IMR-90 (cell line): Measurements from ENCODE around the gene IFTAP. TPM values are rescaled to one million over a fixed set of nuclear protein-coding genes. Genes with fewer than 3 reads are reported as not detected.

ENCODE experiments used
- ATAC-seq: fragments of 200-7000 bp; cut with Tn5 transposase; 2 replicates; pipeline ENCODE4 v1.9.1; 2020; ENCODE audit warnings: low read depth, mild to moderate bottlenecking, moderate library complexity
- BruUV-seq: library from RNA; stranded (reverse); fragments of 400-500 nt; replicated peaks from 2 replicates; lab custom pipeline; 2021; lab: Mats Ljungman, UMichigan
- CTCF ChIA-PET: fragments of 300-600 bp; formaldehyde crosslinking; extraction: SDS; loops from one replicate; lab custom pipeline; 2021; ENCODE audit warnings: antibody characterized with exemption; lab: Yijun Ruan, JAX
- POLR2A ChIA-PET: fragments of 300-600 bp; sonication (Branson Sonifier 250); formaldehyde crosslinking; loops from one replicate; lab custom pipeline; 2022; ENCODE audit warnings: antibody characterized with exemption; ENCODE audit not compliant: unreplicated experiment; lab: Charles Lee
- DNase-seq: peaks from one replicate; pipeline ENCODE4 v3.0.0; 2013
- H2AFZ ChIP-seq: replicated peaks from 2 replicates; pipeline ENCODE3; 2013; ENCODE audit warnings: low read length, mild to moderate bottlenecking; ENCODE audit not compliant: poor library complexity
- H2AK5ac ChIP-seq: 2 replicates; pipeline ENCODE4 v1.6.1; 2013; ENCODE audit warnings: low read depth, low read length, inconsistent platforms
- H2AK9ac ChIP-seq: replicated peaks from 2 replicates; pipeline ENCODE3; 2013; ENCODE audit warnings: mild to moderate bottlenecking, low read depth, low read length, moderate library complexity; ENCODE audit not compliant: poor library complexity
- H2BK120ac ChIP-seq: 2 replicates; pipeline ENCODE4 v1.6.1; 2013; ENCODE audit warnings: low read depth, low read length, inconsistent platforms
- H2BK15ac ChIP-seq: 3 replicates; pipeline ENCODE4 v1.6.1; 2013; ENCODE audit warnings: low read depth, low read length, inconsistent platforms
- H2BK20ac ChIP-seq: 2 replicates; pipeline ENCODE4 v1.6.1; 2013; ENCODE audit warnings: low read depth, mild to moderate bottlenecking, inconsistent platforms, low read length, moderate library complexity
- H2BK5ac ChIP-seq: 2 replicates; pipeline ENCODE4 v1.6.1; 2013; ENCODE audit warnings: mild to moderate bottlenecking, low read depth, low read length, inconsistent platforms; ENCODE audit not compliant: poor library complexity, severe bottlenecking
- H3K14ac ChIP-seq: replicated peaks from 2 replicates; pipeline ENCODE4 v1.6.1; 2013; ENCODE audit warnings: low read depth, low read length, inconsistent platforms
- H3K18ac ChIP-seq: 2 replicates; pipeline ENCODE4 v1.6.1; 2013; ENCODE audit warnings: low read depth, low read length, control low read depth
- H3K23ac ChIP-seq: 2 replicates; pipeline ENCODE4 v1.6.1; 2013; ENCODE audit warnings: low read depth, low read length, inconsistent platforms
- H3K27ac ChIP-seq: 2 replicates; pipeline ENCODE4 v1.5.1; 2013; ENCODE audit warnings: mild to moderate bottlenecking, control low read depth, low read length; ENCODE audit not compliant: insufficient read depth
- H3K27me3 ChIP-seq: 2 replicates; pipeline ENCODE4 v1.6.1; 2013; ENCODE audit warnings: low read length; ENCODE audit not compliant: control insufficient read depth, insufficient read depth
- H3K36me3 ChIP-seq: 2 replicates; pipeline ENCODE4 v1.6.1; 2013; ENCODE audit warnings: low read length, mixed read lengths; ENCODE audit not compliant: control insufficient read depth, insufficient read depth
- H3K4ac ChIP-seq: 2 replicates; pipeline ENCODE4 v1.6.1; 2013; ENCODE audit warnings: low read depth, low read length, inconsistent platforms
- H3K4me1 ChIP-seq: 2 replicates; pipeline ENCODE4 v1.6.1; 2013; ENCODE audit warnings: low read length, mixed read lengths; ENCODE audit not compliant: control insufficient read depth, insufficient read depth
- H3K4me2 ChIP-seq: 2 replicates; pipeline ENCODE4 v1.6.1; 2013; ENCODE audit warnings: low read depth, mild to moderate bottlenecking, control low read depth, low read length, moderate library complexity
- H3K4me3 ChIP-seq: 2 replicates; pipeline ENCODE4 v1.5.1; 2013; ENCODE audit warnings: low read depth, mild to moderate bottlenecking, control low read depth, low read length, moderate library complexity; ENCODE audit not compliant: insufficient read depth
- H3K56ac ChIP-seq: 2 replicates; pipeline ENCODE4 v1.6.1; 2013; ENCODE audit warnings: low read length, inconsistent platforms; ENCODE audit not compliant: insufficient read depth; ENCODE audit errors: extremely low read depth
- H3K79me1 ChIP-seq, 2 experiments: 2 replicates each; pipeline ENCODE4 v1.6.1; 2013; ENCODE audit warnings: low read length in 2 of 2, inconsistent platforms in 1 of 2, low read depth in 1 of 2
- H3K9ac ChIP-seq: 2 replicates; pipeline ENCODE4 v1.6.1; 2013; ENCODE audit warnings: low read depth, low read length, control low read depth
- H3K9me1 ChIP-seq: 2 replicates; pipeline ENCODE4 v1.6.1; 2013; ENCODE audit warnings: low read length, inconsistent platforms; ENCODE audit not compliant: insufficient read depth
- H3K9me3 ChIP-seq: 2 replicates; pipeline ENCODE4 v1.6.1; 2013; ENCODE audit warnings: low read length; ENCODE audit not compliant: control insufficient read depth, insufficient read depth
- H4K20me1 ChIP-seq: 2 replicates; pipeline ENCODE4 v1.6.1; 2013; ENCODE audit warnings: low read length, inconsistent platforms; ENCODE audit not compliant: insufficient read depth
- H4K5ac ChIP-seq: 2 replicates; pipeline ENCODE4 v1.6.1; 2013; ENCODE audit warnings: mild to moderate bottlenecking, low read depth, low read length, control low read depth
- H4K8ac ChIP-seq, 2 experiments: 2 replicates each; pipeline ENCODE4 v1.6.1; 2013; ENCODE audit warnings: low read depth in 2 of 2, low read length in 2 of 2, control low read depth in 1 of 2, inconsistent platforms in 1 of 2
- H4K91ac ChIP-seq: 2 replicates; pipeline ENCODE4 v1.6.1; 2013; ENCODE audit warnings: low read depth, low read length, inconsistent platforms; ENCODE audit not compliant: insufficient read depth
- BHLHE40 ChIP-seq: fragments of 150-350 bp; IDR thresholded peaks from 2 replicates; pipeline ENCODE4 v1.6.1; 2016; ENCODE audit warnings: mild to moderate bottlenecking, low read depth, low read length
- CEBPB ChIP-seq: IDR thresholded peaks from 2 replicates; pipeline ENCODE4 v1.6.1; 2012; ENCODE audit warnings: low read depth, low read length, improper control_type of control experiment
- CHD1 ChIP-seq: IDR thresholded peaks from 2 replicates; pipeline ENCODE4 v1.6.1; 2012; ENCODE audit warnings: low read depth, low read length, improper control_type of control experiment
- CTCF ChIP-seq: conservative IDR thresholded peaks from 2 replicates; pipeline ENCODE4 v1.5.1; 2012; ENCODE audit warnings: mild to moderate bottlenecking, low read depth, low read length, improper control_type of control experiment
- FOS ChIP-seq: fragments of 150-350 bp; IDR thresholded peaks from 2 replicates; pipeline ENCODE4 v1.6.1; 2016; ENCODE audit warnings: low read depth, low read length
- MAFK ChIP-seq: IDR thresholded peaks from 2 replicates; pipeline ENCODE4 v1.6.1; 2012; ENCODE audit warnings: low read depth, low read length, improper control_type of control experiment
- MAZ ChIP-seq: IDR thresholded peaks from 2 replicates; pipeline ENCODE4 v1.6.1; 2012; ENCODE audit warnings: low read depth, mild to moderate bottlenecking, low read length, improper control_type of control experiment, moderate library complexity, borderline replicate concordance
- MXI1 ChIP-seq: IDR thresholded peaks from 2 replicates; pipeline ENCODE4 v1.6.1; 2012; ENCODE audit warnings: low read depth, mild to moderate bottlenecking, low read length, moderate library complexity, borderline replicate concordance
- NFE2L2 ChIP-seq: fragments of 150-350 bp; IDR thresholded peaks from 2 replicates; pipeline ENCODE4 v1.6.1; 2016; ENCODE audit warnings: low read depth, mild to moderate bottlenecking, low read length
- POLR2A ChIP-seq: IDR thresholded peaks from 2 replicates; pipeline ENCODE4 v1.6.1; 2012; ENCODE audit warnings: mild to moderate bottlenecking, low read depth, low read length
- RAD21 ChIP-seq: IDR thresholded peaks from 2 replicates; pipeline ENCODE4 v1.6.1; 2012; ENCODE audit warnings: low read length, improper control_type of control experiment
- RCOR1 ChIP-seq: IDR thresholded peaks from 2 replicates; pipeline ENCODE4 v1.6.1; 2012; ENCODE audit warnings: mild to moderate bottlenecking, low read length, improper control_type of control experiment; ENCODE audit not compliant: insufficient replicate concordance
- RFX5 ChIP-seq: IDR thresholded peaks from 2 replicates; pipeline ENCODE4 v1.8.0; 2012; ENCODE audit warnings: low read depth, mild to moderate bottlenecking, low read length, moderate library complexity
- SMC3 ChIP-seq: fragments of 150-350 bp; IDR thresholded peaks from 2 replicates; pipeline ENCODE4 v1.6.1; 2016; ENCODE audit warnings: low read depth, mild to moderate bottlenecking, antibody characterized with exemption, low read length, moderate library complexity
- USF2 ChIP-seq: fragments of 150-350 bp; IDR thresholded peaks from 2 replicates; pipeline ENCODE4 v1.6.1; 2017; ENCODE audit warnings: mild to moderate bottlenecking, antibody characterized with exemption, low read length, low read depth
- WGBS, 2 experiments: methylation state at CpG; one replicate each; pipeline versions ENCODE4 v1.1.5 to v1.1.7; 2013; ENCODE audit warnings: missing lambda C conversion rate in 2 of 2; ENCODE audit not compliant: insufficient read length in 1 of 2; ENCODE audit errors: extremely low coverage in 2 of 2; 5-methylcytosine and 5-hydroxymethylcytosine counted together
- dilution Hi-C: fragments of 300-500 bp; cut with HindIII; formaldehyde crosslinking; loops from one replicate; pipeline ENCODE4 v1.14.3; 2018; ENCODE audit warnings: low sequenced_read_pairs; ENCODE audit not compliant: unreplicated experiment
- in situ Hi-C: fragments of 300-500 bp; cut with MboI; formaldehyde crosslinking; loops from 3 replicates; pipeline ENCODE4 v1.14.3; 2019; ENCODE audit warnings: low sequenced_read_pairs, inconsistent platforms, mixed read lengths
- intact Hi-C: fragments of 100-400 bp; cut with micrococcal nuclease; formaldehyde crosslinking; loops from 2 replicates; pipeline ENCODE4 v1.10.0; 2022
- polyA plus RNA-seq, 3 experiments: library from polyadenylated mRNA; depleted of rRNA; stranded (reverse); fragments of >200 nt; gene quantifications; 2 replicates each; pipeline ENCODE4 v1.2.3, GENCODE V29; 2012; ENCODE audit warnings: low replicate concordance in 1 of 3
- total RNA-seq: library from RNA; depleted of rRNA; stranded (reverse); fragments of >200 nt; gene quantifications from 2 replicates; pipeline ENCODE4 v1.2.3, GENCODE V29; 2012
- TF ChIP-seq, protein P1 (sequence below): fragments of 150-350 bp; IDR thresholded peaks from 2 replicates; pipeline ENCODE4 v1.6.1; 2016; ENCODE audit warnings: low read depth, mild to moderate bottlenecking, low read length, moderate library complexity, borderline replicate concordance

The IFTAP gene
- total and polyA plus RNA-seq, 2 of the 4 experiments (the other 2 are of a cell fraction), result 15.8 to 28.5 TPM

DNA sequence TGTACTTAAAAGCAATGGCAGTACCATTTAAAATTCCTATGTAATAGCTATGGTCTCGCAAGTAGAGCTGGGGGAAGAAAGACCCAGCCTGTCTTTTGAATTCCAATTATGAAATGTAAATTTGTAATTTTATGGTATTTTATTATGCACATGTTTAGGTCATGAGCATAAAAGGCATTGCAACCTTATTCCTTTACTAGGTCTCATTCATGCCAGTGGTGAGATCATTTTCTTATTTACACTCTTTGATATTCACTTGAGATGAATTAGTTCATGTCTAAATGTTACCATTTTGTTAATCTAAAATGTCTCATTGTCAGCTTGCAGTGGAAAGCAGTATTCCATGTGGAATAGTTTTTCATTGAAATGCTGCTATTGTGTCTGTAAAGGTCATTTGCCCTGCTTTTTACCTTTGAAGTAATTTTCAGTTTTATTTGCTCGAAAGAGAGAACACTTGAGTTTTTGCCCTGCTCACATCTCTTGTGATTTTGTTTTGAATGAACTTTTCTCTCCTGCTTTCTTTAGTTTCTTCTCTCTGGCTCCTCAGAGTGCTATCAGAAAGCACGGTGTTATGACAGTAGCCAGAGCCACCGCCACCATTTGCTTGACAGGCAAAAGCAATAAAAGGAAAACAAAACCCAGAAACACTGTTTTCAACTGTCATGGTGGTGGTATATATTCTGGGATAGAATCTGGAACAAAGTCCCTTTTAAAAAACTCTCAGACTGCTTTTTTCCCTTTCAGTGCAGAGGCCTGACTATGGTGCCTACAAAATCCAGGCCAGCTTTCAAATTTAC lies 41.0 kb downstream of the IFTAP start:
- no TSS peak for BruUV-seq
- no peaks in the 10 kb centered on the region for H3K4me1 ChIP-seq
- H3K27ac ChIP-seq, result no peak overlapping the region
- WGBS, 2 experiments, result no CpG with 5 or more reads among the region's 4 CpGs
- no peak overlapping the region for H2BK15ac ChIP-seq
- H2AFZ ChIP-seq, result no peak overlapping the region
- no peak overlapping the region for H4K91ac ChIP-seq
- no peak for DNase-seq
- TF ChIP-seq FOS (no peak), MAFK (no peak), CTCF (no peak), RCOR1 (no peak), RFX5 (no peak), BHLHE40 (no peak), MAZ (no peak), CHD1 (no peak), MXI1 (no peak), POLR2A (no peak), CEBPB (no peak), SMC3 (no peak), RAD21 (no peak), USF2 (no peak), NFE2L2 (no peak)
- TF ChIP-seq, protein P1, sequence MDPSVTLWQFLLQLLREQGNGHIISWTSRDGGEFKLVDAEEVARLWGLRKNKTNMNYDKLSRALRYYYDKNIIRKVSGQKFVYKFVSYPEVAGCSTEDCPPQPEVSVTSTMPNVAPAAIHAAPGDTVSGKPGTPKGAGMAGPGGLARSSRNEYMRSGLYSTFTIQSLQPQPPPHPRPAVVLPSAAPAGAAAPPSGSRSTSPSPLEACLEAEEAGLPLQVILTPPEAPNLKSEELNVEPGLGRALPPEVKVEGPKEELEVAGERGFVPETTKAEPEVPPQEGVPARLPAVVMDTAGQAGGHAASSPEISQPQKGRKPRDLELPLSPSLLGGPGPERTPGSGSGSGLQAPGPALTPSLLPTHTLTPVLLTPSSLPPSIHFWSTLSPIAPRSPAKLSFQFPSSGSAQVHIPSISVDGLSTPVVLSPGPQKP, result no peak
- H2AK5ac ChIP-seq, result no peak overlapping the region
- in situ Hi-C loops, result no loop called here
- H4K5ac ChIP-seq, result no peak overlapping the region
- peaks cover 2% of the 10 kb centered on the region; the same call in 1 of the 2 replicates for H3K36me3 ChIP-seq
- no peak overlapping the region for H2BK20ac ChIP-seq
- H3K27me3 ChIP-seq, result no peaks in the 10 kb centered on the region
- ATAC-seq, result no peak
- no peaks in the 10 kb centered on the region for H4K20me1 ChIP-seq
- H3K18ac ChIP-seq, result no peak overlapping the region
- no peak overlapping the region for H3K23ac ChIP-seq
- H2BK120ac ChIP-seq, result no peak overlapping the region
- dilution Hi-C loops, result no loop called here
- H4K8ac ChIP-seq, result no peak overlapping the region
- POLR2A ChIA-PET, result no interaction called here
- no peak overlapping the region for H2BK5ac ChIP-seq
- no peaks in the 10 kb centered on the region for H3K9me1 ChIP-seq
- H3K4me2 ChIP-seq, result no peak overlapping the region
- H2AK9ac ChIP-seq, result no peak overlapping the region
- no peak overlapping the region for H3K4ac ChIP-seq
- intact Hi-C loops, result no loop called here
- no peaks in the 10 kb centered on the region for H3K79me1 ChIP-seq
- no peak overlapping the region for H3K14ac ChIP-seq
- no peak overlapping the region for H3K9ac ChIP-seq
- no peak overlapping the region for H3K56ac ChIP-seq
- no peaks in the 10 kb centered on the region for H3K9me3 ChIP-seq
- CTCF ChIA-PET, result no interaction called here
- H3K4me3 ChIP-seq, result no peak overlapping the region
